HG03039 (cell line): Measurements from ENCODE around the gene CDC26.
"Not testable (repeated sequence)": the region's sequence is repeated elsewhere in the genome, so short reads cannot be mapped to it uniquely, and the experiment has no call there.

Experiments used
- ATAC-seq: cut with Tn5 transposase; IDR thresholded peaks from one replicate; pipeline ENCODE4 v1.9.1; 2021; ENCODE audit warnings: mild to moderate bottlenecking, moderate library complexity; ENCODE audit not compliant: unreplicated experiment

CDC26 gene

GRCh38 chr9:113296247-113296646 is 20.9 kb upstream of the CDC26 start:
- ATAC-seq = not testable (repeated sequence)

- no peak for ATAC-seq
Observed at GRCh38 chr9:113293285-113293878, 18.0 kb upstream of the CDC26 start.

- ATAC-seq = no peak
Observed at GRCh38 chr9:113290052-113290607, 14.8 kb upstream of the CDC26 start.

GRCh38 chr9:113289091-113289490 is 13.7 kb upstream of the CDC26 start:
- no peak for ATAC-seq

- ATAC-seq = no peak
Observed at GRCh38 chr9:113281356-113281755, 6.0 kb upstream of the CDC26 start.

GRCh38 chr9:113278840-113279239 is 3.5 kb upstream of the CDC26 start:
- ATAC-seq = no peak

- ATAC-seq = no peak
Observed at GRCh38 chr9:113274474-113275156, 757 bp downstream of the CDC26 start.

- no peak for ATAC-seq
Observed at GRCh38 chr9:113269871-113270270, 5.5 kb downstream of the CDC26 start.

- no peak for ATAC-seq
Observed at GRCh38 chr9:113269355-113269754, 6.0 kb downstream of the CDC26 start.

GRCh38 chr9:113267911-113268566 is 7.3 kb downstream of the CDC26 start:
- no peak for ATAC-seq

- no peak for ATAC-seq
Observed at GRCh38 chr9:113266174-113266573, 9.2 kb downstream of the CDC26 start.

- no peak for ATAC-seq
Observed at GRCh38 chr9:113261917-113262671, 13.3 kb downstream of the CDC26 start.

- ATAC-seq = no peak
Observed at GRCh38 chr9:113258282-113258681, 17.1 kb downstream of the CDC26 start.

GRCh38 chr9:113257863-113258262 is 17.5 kb downstream of the CDC26 start:
- ATAC-seq = no peak

- no peak for ATAC-seq
Observed at GRCh38 chr9:113255438-113255837, 19.9 kb downstream of the CDC26 start.

- no peak for ATAC-seq
Observed at GRCh38 chr9:113254991-113255390, 20.4 kb downstream of the CDC26 start.

GRCh38 chr9:113250807-113251206 is 24.6 kb downstream of the CDC26 start:
- no peak for ATAC-seq

GRCh38 chr9:113249661-113250060 is 25.7 kb downstream of the CDC26 start:
- not testable (repeated sequence) for ATAC-seq

GRCh38 chr9:113247640-113248039 is 27.7 kb downstream of the CDC26 start:
- no peak for ATAC-seq

- no peak for ATAC-seq
Observed at GRCh38 chr9:113246928-113247327, 28.4 kb downstream of the CDC26 start.

GRCh38 chr9:113245894-113246293 is 29.5 kb downstream of the CDC26 start:
- no peak for ATAC-seq
